BE2C (cell line): ENCODE results near the gene OBP2A.
A peak's percentile ranks its signal among the peaks of the same experiment; 100 is the strongest.

Experiments used
- DNase-seq: peaks from one replicate; pipeline ENCODE4 v3.0.0-alpha.2; 2020
- H3K27me3 ChIP-seq: fragments of 250-450 bp; sonication (Bioruptor Pico); 2 replicates; pipeline ENCODE4 v1.5.1; 2020; ENCODE audit warnings: mild to moderate bottlenecking
- H3K36me3 ChIP-seq: fragments of 250-450 bp; sonication (Bioruptor Pico); 2 replicates; pipeline ENCODE4 v1.5.1; 2020; ENCODE audit warnings: mild to moderate bottlenecking
- H3K4me1 ChIP-seq: fragments of 250-450 bp; sonication (Bioruptor Pico); 2 replicates; pipeline ENCODE4 v1.5.1; 2020
- H3K4me3 ChIP-seq: 2 replicates; pipeline ENCODE4 v1.5.1; 2011; ENCODE audit warnings: low read depth, low read length
- H3K9me3 ChIP-seq: fragments of 250-450 bp; sonication (Bioruptor Pico); 2 replicates; pipeline ENCODE4 v1.5.1; 2020
- CTCF ChIP-seq: IDR thresholded peaks from 2 replicates; pipeline ENCODE4 v1.5.1; 2012; ENCODE audit warnings: mild to moderate bottlenecking, low read depth, low read length

Gene OBP2A

GRCh38 chr9:135580664-135581380 is 34.9 kb downstream of the OBP2A start:
- no peaks in the 10 kb centered on the region for H3K36me3 ChIP-seq

GRCh38 chr9:135581636-135582426 is 35.9 kb downstream of the OBP2A start:
- TF ChIP-seq CTCF, result no peak
- H3K9me3 ChIP-seq, result no peaks in the 10 kb centered on the region
- no peaks in the 10 kb centered on the region for H3K27me3 ChIP-seq
- H3K4me1 ChIP-seq, result peaks cover 8% of the 10 kb centered on the region; the same call in 1 of the 2 replicates
- no peak overlapping the region for H3K4me3 ChIP-seq
- H3K36me3 ChIP-seq, result no peaks in the 10 kb centered on the region
- DNase-seq, result no peak

More at GRCh38 chr9:135580664-135581380, 34.9 kb downstream of the OBP2A start:
- no peak for DNase-seq
- no peak for TF ChIP-seq CTCF
- Histone ChIP-seq H3K27me3 (no peaks in the 10 kb centered on the region), H3K4me3 (no peak overlapping the region), H3K9me3 (no peaks in the 10 kb centered on the region), H3K4me1 (peaks cover 8% of the 10 kb centered on the region; the same call in 1 of the 2 replicates)

- TF ChIP-seq CTCF, result no peak
- Histone ChIP-seq H3K9me3 (no peaks in the 10 kb centered on the region), H3K4me3 (no peak overlapping the region), H3K27me3 (no peaks in the 10 kb centered on the region), H3K36me3 (no peaks in the 10 kb centered on the region), H3K4me1 (peaks cover 8% of the 10 kb centered on the region; the same call in 1 of the 2 replicates)
- no peak for DNase-seq
Observed at GRCh38 chr9:135582541-135582940, 36.6 kb downstream of the OBP2A start.

GRCh38 chr9:135582966-135583687 is 37.2 kb downstream of the OBP2A start:
- DNase-seq, result peak; percentile 82
- H3K4me1 ChIP-seq, result peaks cover 8% of the 10 kb centered on the region; the same call in 1 of the 2 replicates
- TF ChIP-seq CTCF, result no peak
- H3K27me3 ChIP-seq, result no peaks in the 10 kb centered on the region
- no peaks in the 10 kb centered on the region for H3K36me3 ChIP-seq
- no peaks in the 10 kb centered on the region for H3K9me3 ChIP-seq
- no peak overlapping the region for H3K4me3 ChIP-seq

- no peaks in the 10 kb centered on the region for H3K27me3 ChIP-seq
- H3K4me3 ChIP-seq, result no peak overlapping the region
- peaks cover 8% of the 10 kb centered on the region; the same call in 1 of the 2 replicates for H3K4me1 ChIP-seq
- H3K36me3 ChIP-seq, result no peaks in the 10 kb centered on the region
- DNase-seq, result no peak
- H3K9me3 ChIP-seq, result no peaks in the 10 kb centered on the region
- no peak for TF ChIP-seq CTCF
Observed at GRCh38 chr9:135583688-135584011, 37.7 kb downstream of the OBP2A start.
